SIG-M5 treated with dmso at 0.1 percent for 504 hours (cell line): ENCODE results near the gene CD200R1L.

ENCODE experiments used
- DNase-seq: peaks from one replicate; lab custom pipeline; 2025; ENCODE audit not compliant: unreplicated experiment; lab: John Stamatoyannopoulos, UW

The CD200R1L gene

GRCh38 chr3:112822064-112823055, 24.3 kb downstream of the CD200R1L start:
- DNase-seq, result no peak

GRCh38 chr3:112818289-112818688, 28.4 kb downstream of the CD200R1L start:
- peak; percentile 87 for DNase-seq

- peak; percentile 19 for DNase-seq
Measured at GRCh38 chr3:112817797-112818196, 28.9 kb downstream of the CD200R1L start.

GRCh38 chr3:112817271-112817670, 29.4 kb downstream of the CD200R1L start:
- DNase-seq, result no peak

- no peak for DNase-seq
Measured at GRCh38 chr3:112815981-112816380, 30.7 kb downstream of the CD200R1L start.

GRCh38 chr3:112814266-112814665, 32.4 kb downstream of the CD200R1L start:
- peak; percentile 72 for DNase-seq

- DNase-seq, result peak; percentile 99
Measured at GRCh38 chr3:112813723-112814171, 32.9 kb downstream of the CD200R1L start.

- DNase-seq, result no peak
Measured at GRCh38 chr3:112813016-112813415, 33.6 kb downstream of the CD200R1L start.

GRCh38 chr3:112811917-112812660, 34.6 kb downstream of the CD200R1L start:
- no peak for DNase-seq

- no peak for DNase-seq
Measured at GRCh38 chr3:112811131-112811884, 35.4 kb downstream of the CD200R1L start.

- no peak for DNase-seq
Measured at GRCh38 chr3:112810561-112810960, 36.1 kb downstream of the CD200R1L start.

- no peak for DNase-seq
Measured at GRCh38 chr3:112808136-112808535, 38.5 kb downstream of the CD200R1L start.

- no peak for DNase-seq
Measured at GRCh38 chr3:112807685-112808084, 39.0 kb downstream of the CD200R1L start.

- no peak for DNase-seq
Measured at GRCh38 chr3:112806903-112807302, 39.8 kb downstream of the CD200R1L start.

- DNase-seq, result no peak
Measured at GRCh38 chr3:112805126-112805525, 41.5 kb downstream of the CD200R1L start.

GRCh38 chr3:112804021-112804420, 42.6 kb downstream of the CD200R1L start:
- DNase-seq, result no peak

- DNase-seq, result no peak
Measured at GRCh38 chr3:112803467-112803866, 43.2 kb downstream of the CD200R1L start.

- no peak for DNase-seq
Measured at GRCh38 chr3:112802338-112802737, 44.3 kb downstream of the CD200R1L start.

GRCh38 chr3:112799946-112800345, 46.7 kb downstream of the CD200R1L start:
- no peak for DNase-seq

GRCh38 chr3:112794622-112795172, 52.0 kb downstream of the CD200R1L start:
- peak; percentile 60 for DNase-seq
